ENCODE measurements around the gene SP6. TPM values are rescaled to one million over a fixed set of nuclear protein-coding genes. Genes with fewer than 3 reads are reported as not detected.

The SP6 gene
- total and polyA plus RNA-seq, 4 donors, result 0.03 to 0.09 (median 0.06) TPM

- Histone ChIP-seq H3K27ac (ENCODE audit: low read depth in 1 of 2, low read length in 2 of 2) (no peak overlapping the region), H3K4me3 (ENCODE audit: low read depth in 1 of 3, low read length in 3 of 3) (no peak overlapping the region), H3K9ac (ENCODE audit: low read depth in 1 of 2, low read length in 2 of 2) (no peak overlapping the region), H3K4me1 (ENCODE audit: control insufficient read depth in 4 of 4, insufficient read depth in 4 of 4, low read length in 3 of 4) (peaks cover 0 to 9% (median 8%) of the 10 kb centered on the region in 4 donors), H3K9me3 (ENCODE audit: control insufficient read depth in 4 of 4, low read length in 3 of 4) (no peaks in the 10 kb centered on the region), H3K36me3 (ENCODE audit: control insufficient read depth in 4 of 4, insufficient read depth in 3 of 4, low read depth in 1 of 4, low read length in 3 of 4) (no peaks in the 10 kb centered on the region), H3K27me3 (ENCODE audit: control insufficient read depth in 4 of 4, insufficient read depth in 4 of 4, low read length in 3 of 4) (no peaks in the 10 kb centered on the region)
- TF ChIP-seq RAD21 (IDR thresholded peaks at IDR 0.05) (no peak), CTCF (IDR thresholded peaks at IDR 0.05; ENCODE audit: low read depth, low read length, missing input control) (no peak), REST (IDR thresholded peaks at IDR 0.05) (no peak), JUND (IDR thresholded peaks at IDR 0.05) (no peak), MAX (IDR thresholded peaks at IDR 0.05) (no peak), FOXA2 (IDR thresholded peaks at IDR 0.05) (no peak), FOXA1 (IDR thresholded peaks at IDR 0.05) (no peak)
- no peak for DNase-seq (ENCODE audit: low spot score)
- 77% methylated on average over 10 of the region's 10 CpGs for WGBS
Observed at GRCh38 chr17:47878203-47879027, 27.5 kb upstream of the SP6 start.

- H3K4me3 ChIP-seq (ENCODE audit: low read depth in 1 of 3, low read length in 3 of 3), result no peak overlapping the region
- 80% methylated on average over 9 of the region's 9 CpGs for WGBS
- TF ChIP-seq ZBTB33 (IDR thresholded peaks at IDR 0.05) (no peak), ATF3 (IDR thresholded peaks at IDR 0.05) (no peak), RXRA (IDR thresholded peaks at IDR 0.05) (no peak), NR2F2 (IDR thresholded peaks at IDR 0.05) (no peak), CTCF (IDR thresholded peaks at IDR 0.05; ENCODE audit: low read depth, low read length, missing input control) (no peak), SP1 (IDR thresholded peaks at IDR 0.05) (no peak), REST (IDR thresholded peaks at IDR 0.05) (no peak), JUND (IDR thresholded peaks at IDR 0.05) (no peak), GABPA (IDR thresholded peaks at IDR 0.05 in 1 of 2, conservative IDR thresholded peaks at IDR 0.05 in 1 of 2) (no peak), FOXA1 (IDR thresholded peaks at IDR 0.05) (no peak), MAX (IDR thresholded peaks at IDR 0.05) (no peak), FOXA2 (IDR thresholded peaks at IDR 0.05) (no peak), HNF4G (IDR thresholded peaks at IDR 0.05) (no peak), RAD21 (IDR thresholded peaks at IDR 0.05) (no peak)
Observed at GRCh38 chr17:47877368-47878034, 26.5 kb upstream of the SP6 start.

More at GRCh38 chr17:47877368-47878034, 26.5 kb upstream of the SP6 start:
- no peaks in the 10 kb centered on the region for H3K36me3 ChIP-seq (ENCODE audit: control insufficient read depth in 4 of 4, insufficient read depth in 3 of 4, low read depth in 1 of 4, low read length in 3 of 4)
- H3K4me1 ChIP-seq (ENCODE audit: control insufficient read depth in 4 of 4, insufficient read depth in 4 of 4, low read length in 3 of 4), result peaks cover 0 to 9% (median 8%) of the 10 kb centered on the region in 4 donors
- no peaks in the 10 kb centered on the region for H3K27me3 ChIP-seq (ENCODE audit: control insufficient read depth in 4 of 4, insufficient read depth in 4 of 4, low read length in 3 of 4)
- no peak overlapping the region for H3K27ac ChIP-seq (ENCODE audit: low read depth in 1 of 2, low read length in 2 of 2)
- no peaks in the 10 kb centered on the region for H3K9me3 ChIP-seq (ENCODE audit: control insufficient read depth in 4 of 4, low read length in 3 of 4)
- DNase-seq (ENCODE audit: low spot score), result no peak
- no peak overlapping the region for H3K9ac ChIP-seq (ENCODE audit: low read depth in 1 of 2, low read length in 2 of 2)

Data from liver (tissue), 9 donors.